GM18873 (cell line): ENCODE data around the gene IL18BP.

Experiments used
- ATAC-seq: cut with Tn5 transposase; IDR thresholded peaks from one replicate; pipeline ENCODE4 v1.9.1; 2021; ENCODE audit warnings: mild to moderate bottlenecking, moderate library complexity, moderate number of reproducible peaks; ENCODE audit not compliant: unreplicated experiment, low FRiP score

Gene IL18BP

GRCh38 chr11:71996517-71996916 lies 2.2 kb upstream of the IL18BP start:
- ATAC-seq, result no peak

- ATAC-seq, result no peak
These were observed 1.8 kb upstream of the IL18BP start for GRCh38 chr11:71996946-71997345.

GRCh38 chr11:71997594-71997993 lies 1.1 kb upstream of the IL18BP start:
- no peak for ATAC-seq

- ATAC-seq, result no peak
These were observed 648 bp upstream of the IL18BP start for GRCh38 chr11:71998061-71998460.

- no peak for ATAC-seq
These were observed 653 bp downstream of the IL18BP start for GRCh38 chr11:71999362-71999761.

- no peak for ATAC-seq
These were observed 1.1 kb downstream of the IL18BP start for GRCh38 chr11:71999798-72000197.

GRCh38 chr11:72000202-72000867 lies 1.6 kb downstream of the IL18BP start:
- no peak for ATAC-seq

GRCh38 chr11:72001285-72001684 lies 2.6 kb downstream of the IL18BP start:
- no peak for ATAC-seq

GRCh38 chr11:72001834-72002591 lies 3.3 kb downstream of the IL18BP start:
- ATAC-seq, result no peak

GRCh38 chr11:72002841-72003775 lies 4.4 kb downstream of the IL18BP start:
- no peak for ATAC-seq

GRCh38 chr11:72003776-72004171 lies 5.1 kb downstream of the IL18BP start:
- no peak for ATAC-seq

GRCh38 chr11:72004515-72005346 lies 6.0 kb downstream of the IL18BP start:
- no peak for ATAC-seq

GRCh38 chr11:72005347-72006260 lies 6.9 kb downstream of the IL18BP start:
- no peak for ATAC-seq

GRCh38 chr11:72006309-72007088 lies 7.8 kb downstream of the IL18BP start:
- ATAC-seq, result no peak

- ATAC-seq, result no peak
These were observed 8.4 kb downstream of the IL18BP start for GRCh38 chr11:72007089-72007476.

- ATAC-seq, result no peak
These were observed 8.9 kb downstream of the IL18BP start for GRCh38 chr11:72007587-72007986.

- no peak for ATAC-seq
These were observed 10.0 kb downstream of the IL18BP start for GRCh38 chr11:72008728-72009127.

GRCh38 chr11:72009156-72009555 lies 10.4 kb downstream of the IL18BP start:
- ATAC-seq, result no peak
